Measurements from ENCODE around the gene FNBP1L.

DNA sequence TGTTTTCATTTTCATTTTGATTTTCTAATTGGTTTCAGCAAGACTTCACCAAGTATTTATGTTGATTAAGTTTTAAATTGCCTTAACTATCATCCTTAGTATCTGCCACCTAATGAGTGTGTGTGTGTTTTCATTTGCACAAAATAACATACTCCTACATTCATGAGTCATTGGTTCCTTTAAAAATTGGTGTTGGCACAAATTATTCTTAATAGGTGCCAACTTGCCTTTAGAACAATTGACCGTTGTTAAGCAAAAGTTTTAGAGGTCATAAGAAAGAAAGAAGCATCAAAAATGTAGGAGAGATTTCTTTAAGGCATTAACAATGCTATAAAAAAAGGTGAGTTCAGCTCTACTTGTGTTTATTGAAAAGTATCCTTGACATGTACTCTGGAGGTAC, 77.5 kb downstream of the FNBP1L start:
- TF ChIP-seq, protein P1, sequence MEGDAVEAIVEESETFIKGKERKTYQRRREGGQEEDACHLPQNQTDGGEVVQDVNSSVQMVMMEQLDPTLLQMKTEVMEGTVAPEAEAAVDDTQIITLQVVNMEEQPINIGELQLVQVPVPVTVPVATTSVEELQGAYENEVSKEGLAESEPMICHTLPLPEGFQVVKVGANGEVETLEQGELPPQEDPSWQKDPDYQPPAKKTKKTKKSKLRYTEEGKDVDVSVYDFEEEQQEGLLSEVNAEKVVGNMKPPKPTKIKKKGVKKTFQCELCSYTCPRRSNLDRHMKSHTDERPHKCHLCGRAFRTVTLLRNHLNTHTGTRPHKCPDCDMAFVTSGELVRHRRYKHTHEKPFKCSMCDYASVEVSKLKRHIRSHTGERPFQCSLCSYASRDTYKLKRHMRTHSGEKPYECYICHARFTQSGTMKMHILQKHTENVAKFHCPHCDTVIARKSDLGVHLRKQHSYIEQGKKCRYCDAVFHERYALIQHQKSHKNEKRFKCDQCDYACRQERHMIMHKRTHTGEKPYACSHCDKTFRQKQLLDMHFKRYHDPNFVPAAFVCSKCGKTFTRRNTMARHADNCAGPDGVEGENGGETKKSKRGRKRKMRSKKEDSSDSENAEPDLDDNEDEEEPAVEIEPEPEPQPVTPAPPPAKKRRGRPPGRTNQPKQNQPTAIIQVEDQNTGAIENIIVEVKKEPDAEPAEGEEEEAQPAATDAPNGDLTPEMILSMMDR (conservative IDR thresholded peaks at IDR 0.05) = no peak
- TF ChIP-seq ZFX (IDR thresholded peaks at IDR 0.05) = no peak

All from C4-2B (cell line).